ENCODE data around the gene CXorf66.
"Not testable (repeated sequence)": the region's sequence is repeated elsewhere in the genome, so short reads cannot be mapped to it uniquely, and the experiment has no call there.

CXorf66 gene

GRCh38 chrX:139965421-139965820 lies at the start of gene CXorf66:
CXorf66 (minus strand) TSS chrX:139965521; CDS start chrX:139965496, 25 bp downstream.
- DNase-seq, result no peak

- no peak for DNase-seq
These were observed 17.5 kb upstream of the CXorf66 start for GRCh38 chrX:139982856-139983255.

- no peak for DNase-seq
These were observed 9.2 kb upstream of the CXorf66 start for GRCh38 chrX:139974471-139974870.

GRCh38 chrX:139972629-139973624 lies 7.6 kb upstream of the CXorf66 start:
- DNase-seq, result no peak

- DNase-seq, result no peak
These were observed 6.8 kb upstream of the CXorf66 start for GRCh38 chrX:139972113-139972512.

- DNase-seq, result no peak
These were observed 6.1 kb upstream of the CXorf66 start for GRCh38 chrX:139971394-139971749.

GRCh38 chrX:139969286-139969685 lies 4.0 kb upstream of the CXorf66 start:
- no peak for DNase-seq

- DNase-seq, result no peak
These were observed 2.4 kb upstream of the CXorf66 start for GRCh38 chrX:139967750-139968149.

- no peak for DNase-seq
These were observed 2.0 kb upstream of the CXorf66 start for GRCh38 chrX:139967300-139967699.

GRCh38 chrX:139966159-139966558 lies 838 bp upstream of the CXorf66 start:
- not testable (repeated sequence) for DNase-seq

GRCh38 chrX:139961091-139961490 lies 4.2 kb downstream of the CXorf66 start:
- not testable (repeated sequence) for DNase-seq

GRCh38 chrX:139949703-139950102 lies 15.6 kb downstream of the CXorf66 start:
- no peak for DNase-seq

GRCh38 chrX:139945075-139945474 lies 20.2 kb downstream of the CXorf66 start:
- DNase-seq, result no peak

- peak in 1 of 2 donors; percentile 11 for DNase-seq
These were observed 29.1 kb downstream of the CXorf66 start for GRCh38 chrX:139936259-139936658.

GRCh38 chrX:139933904-139934303 lies 31.4 kb downstream of the CXorf66 start:
- no peak for DNase-seq

- peak; percentile 84 to 88 for DNase-seq
These were observed 32.2 kb downstream of the CXorf66 start, which contains the start of gene ATP11C for GRCh38 chrX:139932901-139933796. ATP11C (minus strand) TSS chrX:139933053; CDS start chrX:139932042, 1,011 bp downstream.

GRCh38 chrX:139932073-139932900 lies 33.0 kb downstream of the CXorf66 start:
- DNase-seq, result peak; percentile 25 to 61

- no peak for DNase-seq
These were observed 33.7 kb downstream of the CXorf66 start for GRCh38 chrX:139931646-139932072.

- no peak for DNase-seq
These were observed 34.2 kb downstream of the CXorf66 start for GRCh38 chrX:139930916-139931645.

- DNase-seq, result no peak
These were observed 34.9 kb downstream of the CXorf66 start for GRCh38 chrX:139930401-139930800.

- no peak for DNase-seq
These were observed 35.4 kb downstream of the CXorf66 start for GRCh38 chrX:139929876-139930275.

- DNase-seq, result no peak
These were observed 40.6 kb downstream of the CXorf66 start for GRCh38 chrX:139924696-139925095.

Measured in CD4-positive, alpha-beta T cell treated with Interferon alpha-2 for 1 hour (primary cell).